A549 (cell line): ENCODE data around the gene RPL13. TPM values are rescaled to one million over a fixed set of nuclear protein-coding genes. Genes with fewer than 3 reads are reported as not detected.

Source experiments
- ATAC-seq, 2 experiments: fragments of 200-7000 bp in 1 of 2; fragments of >200 bp in 1 of 2; cut with Nextera tagmentation in 1 of 2; cut with Tn5 transposase in 1 of 2; 3 replicates each; pipeline versions ENCODE4 v1.8.0 to v1.9.1; 2018 to 2020; ENCODE audit warnings: mild to moderate bottlenecking in 1 of 2, moderate library complexity in 1 of 2
- CTCF ChIA-PET: fragments of 300-600 bp; sonication (Branson Sonifier 250); formaldehyde crosslinking; extraction: SDS; loops from one replicate; lab custom pipeline; 2021; ENCODE audit warnings: antibody characterized with exemption, inconsistent platforms; lab: Yijun Ruan, JAX
- POLR2A ChIA-PET: fragments of 350-600 bp; formaldehyde crosslinking; extraction: SDS; loops from one replicate; lab custom pipeline; 2021; ENCODE audit warnings: antibody characterized with exemption, inconsistent platforms; lab: Yijun Ruan, JAX
- DNase-seq, 2 experiments: peaks; one replicate each; pipeline versions ENCODE4 v3.0.0 to v3.0.0-alpha.2; 2011 to 2016; ENCODE audit warnings: low read depth in 1 of 2, low spot score in 1 of 2
- FAIRE-seq: peaks from 2 replicates; lab custom pipeline; 2011; peaks lifted over from hg19 to GRCh38; lab: Jason Lieb, UNC
- H3K27ac ChIP-seq, 2 experiments: fragments of >200 bp; sonication (Bioruptor Twin); formaldehyde crosslinking; 3 replicates each; pipeline ENCODE4 v1.5.1; 2016 to 2017
- H3K4me1 ChIP-seq: fragments of >200 bp; sonication (Bioruptor Twin); formaldehyde crosslinking; 3 replicates; pipeline ENCODE4 v1.6.1; 2016
- H3K4me2 ChIP-seq: fragments of >200 bp; sonication (Bioruptor Twin); formaldehyde crosslinking; 3 replicates; pipeline ENCODE4 v1.6.1; 2016
- H3K4me3 ChIP-seq: fragments of >200 bp; sonication (Bioruptor Twin); formaldehyde crosslinking; 3 replicates; pipeline ENCODE4 v1.5.1; 2016
- H3K9me3 ChIP-seq: fragments of >200 bp; sonication (Bioruptor Twin); formaldehyde crosslinking; 3 replicates; pipeline ENCODE4 v1.6.1; 2016
- ATOH8 ChIP-seq: fragments of 250-450 bp; sonication (Bioruptor Pico); IDR thresholded peaks from 2 replicates; pipeline ENCODE4 v1.5.0; 2020; ENCODE audit warnings: low read depth, mild to moderate bottlenecking, moderate library complexity
- BCL3 ChIP-seq: fragments of >200 bp; sonication (Bioruptor Twin); formaldehyde crosslinking; IDR thresholded peaks from 3 replicates; pipeline ENCODE4 v1.6.1; 2016
- BHLHE40 ChIP-seq: IDR thresholded peaks from 2 replicates; pipeline ENCODE4 v1.6.1; 2012; ENCODE audit warnings: low read depth, low read length, inconsistent platforms
- CBX2 ChIP-seq: fragments of 200-600 bp; sonication (generic); IDR thresholded peaks from 2 replicates; pipeline ENCODE4 v1.6.1; 2016; ENCODE audit warnings: low read depth, mild to moderate bottlenecking, borderline replicate concordance
- CHD2 ChIP-seq: fragments of 150-350 bp; IDR thresholded peaks from 2 replicates; pipeline ENCODE4 v1.6.1; 2014; ENCODE audit warnings: low read length; ENCODE audit not compliant: partially characterized antibody
- CTCF ChIP-seq: fragments of >200 bp; sonication (Bioruptor Twin); formaldehyde crosslinking; IDR thresholded peaks from 3 replicates; pipeline ENCODE4 v1.5.1; 2016
- EHF ChIP-seq: fragments of 250-450 bp; sonication (Bioruptor Pico); IDR thresholded peaks from 2 replicates; pipeline ENCODE4 v1.5.0; 2020; ENCODE audit warnings: mild to moderate bottlenecking
- ELK1 ChIP-seq: fragments of 150-350 bp; IDR thresholded peaks from 2 replicates; pipeline ENCODE4 v1.6.1; 2014; ENCODE audit warnings: low read depth, mild to moderate bottlenecking, low read length
- ESRRA ChIP-seq: fragments of 150-350 bp; IDR thresholded peaks from 2 replicates; pipeline ENCODE4 v1.6.1; 2014; ENCODE audit warnings: mild to moderate bottlenecking, low read length, borderline replicate concordance
- FOXS1 ChIP-seq: fragments of 250-450 bp; sonication (Bioruptor Pico); IDR thresholded peaks from 2 replicates; pipeline ENCODE4 v1.5.0; 2020; ENCODE audit warnings: mild to moderate bottlenecking, moderate library complexity
- HDAC2 ChIP-seq: fragments of 200-600 bp; sonication (generic); IDR thresholded peaks from 2 replicates; pipeline ENCODE4 v1.6.1; 2016
- HOXA7 ChIP-seq: fragments of 250-450 bp; sonication (Bioruptor Pico); IDR thresholded peaks from 2 replicates; pipeline ENCODE4 v1.5.0; 2020; ENCODE audit warnings: mild to moderate bottlenecking, moderate library complexity
- HOXB13 ChIP-seq: fragments of 250-450 bp; sonication (Bioruptor Pico); IDR thresholded peaks from 2 replicates; pipeline ENCODE4 v1.5.0; 2020; ENCODE audit warnings: low read depth, mild to moderate bottlenecking, moderate library complexity
- JUN ChIP-seq, 2 experiments: fragments of >200 bp; sonication (Bioruptor Twin); formaldehyde crosslinking; IDR thresholded peaks; 2 replicates in 1 of 2; 3 replicates in 1 of 2; pipeline ENCODE4 v1.6.1; 2016 to 2017
- JUNB ChIP-seq: fragments of >200 bp; sonication (Bioruptor Twin); formaldehyde crosslinking; IDR thresholded peaks from 2 replicates; pipeline ENCODE4 v1.6.1; 2016
- MAFK ChIP-seq: fragments of 450-650 bp; IDR thresholded peaks from 2 replicates; pipeline ENCODE4 v1.6.1; 2014; ENCODE audit not compliant: partially characterized antibody
- MAX ChIP-seq: IDR thresholded peaks from 2 replicates; pipeline ENCODE4 v1.6.1; 2012
- MAZ ChIP-seq: fragments of 150-350 bp; IDR thresholded peaks from 2 replicates; pipeline ENCODE4 v1.6.1; 2014; ENCODE audit warnings: antibody characterized with exemption, low read depth, low read length, borderline replicate concordance
- MYC ChIP-seq: IDR thresholded peaks from 2 replicates; pipeline ENCODE4 v1.6.1; 2012; ENCODE audit warnings: mild to moderate bottlenecking, inconsistent platforms, low read length, improper control_type of control experiment, borderline replicate concordance
- NFE2L2 ChIP-seq: fragments of 150-350 bp; conservative IDR thresholded peaks from 2 replicates; pipeline ENCODE4 v1.6.1; 2014; ENCODE audit warnings: low read length
- NPAS2 ChIP-seq: fragments of 250-450 bp; sonication (Bioruptor Pico); IDR thresholded peaks from 2 replicates; pipeline ENCODE4 v1.8.0; 2022; ENCODE audit warnings: mild to moderate bottlenecking, moderate library complexity, borderline replicate concordance
- PBX3 ChIP-seq: IDR thresholded peaks from 2 replicates; pipeline ENCODE4 v1.6.1; 2012
- RAD21 ChIP-seq, 2 experiments: fragments of >200 bp in 1 of 2; sonication (Bioruptor Twin) in 1 of 2; formaldehyde crosslinking in 1 of 2; IDR thresholded peaks in 1 of 2; conservative IDR thresholded peaks in 1 of 2; 2 replicates in 1 of 2; 3 replicates in 1 of 2; pipeline ENCODE4 v1.6.1; 2012 to 2018; ENCODE audit warnings: inconsistent platforms in 1 of 2
- SREBF2 ChIP-seq: fragments of 450-650 bp; IDR thresholded peaks from 2 replicates; pipeline ENCODE4 v1.6.1; 2014; ENCODE audit warnings: mild to moderate bottlenecking, moderate library complexity
- TFCP2L1 ChIP-seq: fragments of 250-450 bp; sonication (Bioruptor Pico); IDR thresholded peaks from 2 replicates; pipeline ENCODE4 v1.5.0; 2021; ENCODE audit warnings: mild to moderate bottlenecking
- USF2 ChIP-seq: fragments of 450-650 bp; IDR thresholded peaks from 2 replicates; pipeline ENCODE4 v1.6.1; 2014; ENCODE audit warnings: antibody characterized with exemption
- ZC3H11A ChIP-seq: fragments of 450-650 bp; IDR thresholded peaks from 2 replicates; pipeline ENCODE4 v1.6.1; 2014; ENCODE audit warnings: antibody characterized with exemption, mild to moderate bottlenecking
- WGBS: methylation state at CpG from one replicate; pipeline ENCODE4 v1.1.6; 2017; ENCODE audit errors: missing lambda C conversion rate; 5-methylcytosine and 5-hydroxymethylcytosine counted together
- polyA plus RNA-seq, 4 experiments: library from polyadenylated mRNA; depleted of rRNA in 3 of 4; stranded (reverse); fragments of >200 nt; fragmentation: RNase III in 1 of 4; extraction: RNeasy Plus Mini Kit Qiagen cat#74134 plus additional on column Dnase treatment in 1 of 4; gene quantifications; 2 replicates in 3 of 4; 3 replicates in 1 of 4; pipeline ENCODE4 v1.2.3, GENCODE V29; 2011 to 2017

Gene RPL13
- polyA plus RNA-seq, 2 of the 4 experiments (the other 2 are of a cell fraction): 2,911 to 3,044 TPM

- H3K4me3 ChIP-seq: no peak overlapping the region
- FAIRE-seq (no peak), ATAC-seq (no peak), DNase-seq (no peak)
- no peak overlapping the region for H3K4me2 ChIP-seq
- POLR2A ChIA-PET: no interaction called here
- no peak overlapping the region for H3K27ac ChIP-seq
- no peaks in the 10 kb centered on the region for H3K4me1 ChIP-seq
- H3K9me3 ChIP-seq: no peaks in the 10 kb centered on the region
- TF ChIP-seq USF2 (no peak), BCL3 (no peak), MAZ (no peak), BHLHE40 (no peak), PBX3 (no peak), HOXB13 (CRISPR knock-in tag) (no peak), CBX2 (no peak), EHF (CRISPR knock-in tag) (no peak), JUNB (no peak), MAFK (no peak), CHD2 (no peak), MYC (no peak), FOXS1 (CRISPR knock-in tag) (no peak), ATOH8 (CRISPR knock-in tag) (no peak), ZC3H11A (no peak), CTCF (no peak), SREBF2 (no peak)
- 92% methylated on average over 15 of the region's 21 CpGs for WGBS
- CTCF ChIA-PET: interaction anchor here (0.9 to 2.7 kb wide), 9 partner anchors 8 to 78 kb away, joined by 3 to 18 read pairs (median 5); partner anchors contain the start of gene CPNE7
Observed at GRCh38 chr16:89589241-89589926, 28.9 kb downstream of the RPL13 start.

GRCh38 chr16:89593841-89594240, 33.4 kb downstream of the RPL13 start:
- no peak for FAIRE-seq
- 92% methylated on average over 13 of the region's 15 CpGs for whole genome bisulfite sequencing
- no peak for TF ChIP-seq FOXS1 (CRISPR knock-in tag)
- no peak for TF ChIP-seq USF2
- no peak for TF ChIP-seq ELK1
- TF ChIP-seq JUN (IDR thresholded peaks at IDR 0.05): no peak
- TF ChIP-seq RAD21 (conservative IDR thresholded peaks at IDR 0.05 in 1 of 2, IDR thresholded peaks at IDR 0.05 in 1 of 2): no peak
- TF ChIP-seq NFE2L2: no peak
- no peak for TF ChIP-seq HDAC2
- no peak for TF ChIP-seq MAX
- TF ChIP-seq CHD2: no peak
- TF ChIP-seq NPAS2 (CRISPR knock-in tag): no peak
- TF ChIP-seq HOXA7 (CRISPR knock-in tag): no peak
- TF ChIP-seq ESRRA: no peak
- no peak for TF ChIP-seq PBX3
- TF ChIP-seq TFCP2L1 (CRISPR knock-in tag): no peak
- no peak for TF ChIP-seq MAFK

More at GRCh38 chr16:89593841-89594240, 33.4 kb downstream of the RPL13 start:
- Histone ChIP-seq H3K27ac (no peak overlapping the region), H3K9me3 (no peaks in the 10 kb centered on the region), H3K4me3 (no peak overlapping the region), H3K4me1 (peaks cover 6% of the 10 kb centered on the region; the same call in 1 of the 3 replicates), H3K4me2 (no peak overlapping the region)
- DNase-seq (no peak), ATAC-seq (no peak)
- ChIA-PET POLR2A (no interaction called here), CTCF (interaction anchor here (0.7 to 1.2 kb wide), 2 partner anchors 21 to 101 kb away, joined by 3 to 4 read pairs; no protein-coding TSS in a partner anchor)
